Measurements from ENCODE around the gene ANGPTL1. TPM values are rescaled to one million over a fixed set of nuclear protein-coding genes. Genes with fewer than 3 reads are reported as not detected.

The ANGPTL1 gene, protein sequence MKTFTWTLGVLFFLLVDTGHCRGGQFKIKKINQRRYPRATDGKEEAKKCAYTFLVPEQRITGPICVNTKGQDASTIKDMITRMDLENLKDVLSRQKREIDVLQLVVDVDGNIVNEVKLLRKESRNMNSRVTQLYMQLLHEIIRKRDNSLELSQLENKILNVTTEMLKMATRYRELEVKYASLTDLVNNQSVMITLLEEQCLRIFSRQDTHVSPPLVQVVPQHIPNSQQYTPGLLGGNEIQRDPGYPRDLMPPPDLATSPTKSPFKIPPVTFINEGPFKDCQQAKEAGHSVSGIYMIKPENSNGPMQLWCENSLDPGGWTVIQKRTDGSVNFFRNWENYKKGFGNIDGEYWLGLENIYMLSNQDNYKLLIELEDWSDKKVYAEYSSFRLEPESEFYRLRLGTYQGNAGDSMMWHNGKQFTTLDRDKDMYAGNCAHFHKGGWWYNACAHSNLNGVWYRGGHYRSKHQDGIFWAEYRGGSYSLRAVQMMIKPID
- total RNA-seq, result 0.10 TPM

DNA sequence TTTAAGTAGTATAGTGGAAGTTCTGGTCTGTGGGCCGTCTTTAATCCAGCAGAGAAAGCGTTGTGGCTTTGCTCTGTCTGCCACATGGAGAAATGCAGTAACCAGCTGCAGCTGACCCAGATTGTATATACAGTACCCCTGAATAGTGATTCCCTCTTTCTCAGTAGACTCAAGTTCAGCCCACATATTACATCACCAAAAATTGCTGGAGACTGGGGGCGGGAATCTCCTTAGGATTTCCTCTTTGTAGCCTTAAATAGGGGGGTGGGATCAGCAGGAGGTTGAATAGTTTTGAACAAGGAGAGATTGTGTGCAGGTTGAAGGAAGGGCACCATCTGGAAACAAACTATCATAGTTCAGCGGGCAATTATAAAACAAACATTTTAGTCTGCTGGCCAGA is at the start of gene ANGPTL1:
Gene ANGPTL1 (minus strand): TSS at position 134 of the 400 bp plus-strand sequence. CDS start 5,301 bp downstream, outside the sequence.
- Histone ChIP-seq H3K27me3 (ENCODE audit: insufficient read depth, low read length) (no peaks in the 10 kb centered on the region), H3K4me3 (ENCODE audit: low read length) (no peak within 1 kb of the TSS), H3K4me1 (ENCODE audit: insufficient read depth, low read length) (no peaks in the 10 kb centered on the region), H3K9me3 (ENCODE audit: low read depth, low read length) (no peaks in the 10 kb centered on the region)

DNA sequence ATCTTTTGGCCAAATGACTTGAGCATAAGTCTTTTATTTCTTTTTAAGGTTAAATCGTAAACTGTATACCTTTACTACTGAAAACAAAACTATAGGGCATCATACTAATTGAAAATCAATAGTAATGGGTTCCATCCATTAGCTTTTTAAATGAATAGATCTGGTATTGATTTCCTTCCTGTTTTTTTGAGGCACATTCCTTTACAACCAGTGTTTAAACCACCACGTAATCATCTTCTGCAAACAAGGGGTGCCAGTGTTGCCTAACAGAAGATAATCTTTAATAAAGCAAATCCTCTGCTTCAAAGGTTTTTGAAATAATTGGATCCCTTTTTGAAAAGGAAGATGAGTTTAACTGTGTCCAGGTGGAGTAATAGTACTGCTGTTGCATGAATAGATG is 48.7 kb upstream of the ANGPTL1 start:
- Histone ChIP-seq H3K27me3 (ENCODE audit: insufficient read depth, low read length) (no peaks in the 10 kb centered on the region), H3K4me1 (ENCODE audit: insufficient read depth, low read length) (no peaks in the 10 kb centered on the region), H3K9me3 (ENCODE audit: low read depth, low read length) (peaks cover 4% of the 10 kb centered on the region), H3K4me3 (ENCODE audit: low read length) (no peak overlapping the region)

DNA sequence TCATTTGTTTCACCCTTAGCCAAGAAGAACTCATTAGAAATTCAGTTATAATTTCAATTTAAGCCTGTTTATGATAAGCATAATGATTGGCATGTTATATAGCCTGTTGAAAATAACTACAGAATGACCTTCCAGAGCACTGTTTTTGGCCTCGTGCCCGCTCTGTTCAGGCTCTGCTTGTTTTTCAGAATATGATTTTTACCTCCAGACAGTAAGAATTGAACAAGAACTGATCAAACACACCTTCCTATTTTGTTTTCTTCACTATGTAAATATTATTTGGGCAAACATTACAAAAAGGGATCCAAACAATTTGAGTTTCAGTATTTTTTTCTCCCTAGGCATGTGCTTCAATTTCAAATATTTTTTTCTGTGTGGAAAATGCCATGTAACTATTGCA is 48.1 kb upstream of the ANGPTL1 start:
- Histone ChIP-seq H3K27me3 (ENCODE audit: insufficient read depth, low read length) (no peaks in the 10 kb centered on the region), H3K9me3 (ENCODE audit: low read depth, low read length) (no peaks in the 10 kb centered on the region), H3K4me1 (ENCODE audit: insufficient read depth, low read length) (no peaks in the 10 kb centered on the region), H3K4me3 (ENCODE audit: low read length) (no peak overlapping the region)

GRCh38 chr1:178918308-178918707 is 47.4 kb upstream of the ANGPTL1 start:
- Histone ChIP-seq H3K4me1 (ENCODE audit: insufficient read depth, low read length) (no peaks in the 10 kb centered on the region), H3K4me3 (ENCODE audit: low read length) (no peak overlapping the region), H3K9me3 (ENCODE audit: low read depth, low read length) (no peaks in the 10 kb centered on the region), H3K27me3 (ENCODE audit: insufficient read depth, low read length) (no peaks in the 10 kb centered on the region)

DNA sequence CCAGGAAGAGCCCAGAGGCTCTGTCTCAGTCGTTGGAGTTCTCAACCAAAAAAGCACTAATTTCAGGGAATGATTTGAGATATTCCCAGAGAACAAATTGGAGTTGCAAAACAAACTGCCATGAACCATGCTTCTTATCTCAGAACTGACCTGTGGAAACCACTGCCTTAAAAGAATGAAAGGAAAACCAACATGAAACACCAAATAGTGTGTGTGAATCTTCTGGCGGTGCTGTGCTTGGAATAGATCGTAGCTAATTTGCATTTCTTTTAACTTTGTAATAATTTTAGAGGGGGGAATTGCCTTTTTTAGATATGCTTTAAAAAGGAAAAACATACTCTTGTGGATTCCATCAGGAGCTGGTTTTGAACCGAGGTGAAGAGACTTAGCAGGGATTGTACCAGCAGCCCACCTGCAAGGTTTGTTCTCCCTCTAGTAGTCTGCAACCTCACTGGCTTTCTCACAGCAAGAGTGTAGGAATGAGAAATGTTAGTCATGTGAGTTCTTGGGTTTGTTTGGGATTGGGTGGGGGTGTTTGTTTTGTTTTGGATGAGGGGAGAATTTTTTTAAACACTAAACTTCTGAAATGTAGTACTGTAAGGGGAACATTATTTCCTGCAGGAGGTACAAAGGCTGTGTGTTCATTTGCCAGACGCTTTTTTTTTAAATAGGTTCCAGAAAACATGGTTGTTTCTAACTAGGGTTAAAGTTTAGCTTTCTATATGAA is 45.7 kb upstream of the ANGPTL1 start:
- no peaks in the 10 kb centered on the region for H3K9me3 ChIP-seq (ENCODE audit: low read depth, low read length)
- H3K4me3 ChIP-seq (ENCODE audit: low read length), result no peak overlapping the region
- no peaks in the 10 kb centered on the region for H3K4me1 ChIP-seq (ENCODE audit: insufficient read depth, low read length)
- H3K27me3 ChIP-seq (ENCODE audit: insufficient read depth, low read length), result no peaks in the 10 kb centered on the region

GRCh38 chr1:178912597-178912996 is 41.7 kb upstream of the ANGPTL1 start:
- Histone ChIP-seq H3K4me3 (ENCODE audit: low read length) (no peak overlapping the region), H3K4me1 (ENCODE audit: insufficient read depth, low read length) (no peaks in the 10 kb centered on the region), H3K9me3 (ENCODE audit: low read depth, low read length) (no peaks in the 10 kb centered on the region), H3K27me3 (ENCODE audit: insufficient read depth, low read length) (no peaks in the 10 kb centered on the region)

DNA sequence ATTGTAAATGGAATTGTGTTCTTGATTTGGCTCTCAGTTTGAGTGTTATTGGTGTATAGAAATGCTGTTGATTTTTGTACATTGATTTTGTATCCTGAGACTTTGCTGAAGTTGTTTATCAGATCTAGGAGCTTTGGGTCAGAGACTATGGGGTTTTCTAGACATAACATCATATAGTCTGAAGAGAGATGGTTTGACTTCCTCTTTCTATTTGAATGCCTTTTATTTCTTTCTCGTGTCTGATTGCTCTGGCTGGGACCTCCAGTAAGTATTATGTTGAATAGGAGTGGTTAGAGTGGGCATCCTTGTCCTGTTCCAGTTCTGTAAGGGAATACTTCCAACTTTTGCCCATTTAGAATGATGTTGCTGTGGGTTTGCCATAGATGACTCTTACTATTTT is 39.1 kb upstream of the ANGPTL1 start:
- H3K27me3 ChIP-seq (ENCODE audit: insufficient read depth, low read length), result no peaks in the 10 kb centered on the region
- H3K9me3 ChIP-seq (ENCODE audit: low read depth, low read length), result no peaks in the 10 kb centered on the region
- no peak overlapping the region for H3K4me3 ChIP-seq (ENCODE audit: low read length)
- no peaks in the 10 kb centered on the region for H3K4me1 ChIP-seq (ENCODE audit: insufficient read depth, low read length)

DNA sequence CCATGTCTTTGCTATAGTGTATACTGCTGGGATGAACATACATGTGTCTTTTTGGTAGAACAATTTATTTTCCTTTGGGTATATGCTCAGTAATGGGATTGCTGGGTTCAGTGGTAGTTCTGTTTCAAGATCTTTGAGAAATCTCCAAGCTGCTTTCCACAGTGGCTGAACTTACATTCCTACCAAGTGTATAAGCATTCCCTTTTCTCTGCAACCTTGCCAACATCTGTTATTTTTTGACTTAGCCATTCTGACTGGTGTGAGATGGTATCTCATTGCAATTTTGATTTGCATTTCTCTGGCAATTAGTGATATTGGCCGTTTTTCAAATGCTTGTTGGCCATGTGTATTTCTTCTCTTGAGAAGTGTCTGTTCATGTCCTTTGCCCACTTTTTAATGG is 37.5 kb upstream of the ANGPTL1 start:
- no peaks in the 10 kb centered on the region for H3K27me3 ChIP-seq (ENCODE audit: insufficient read depth, low read length)
- H3K9me3 ChIP-seq (ENCODE audit: low read depth, low read length), result no peaks in the 10 kb centered on the region
- no peaks in the 10 kb centered on the region for H3K4me1 ChIP-seq (ENCODE audit: insufficient read depth, low read length)
- no peak overlapping the region for H3K4me3 ChIP-seq (ENCODE audit: low read length)

- Histone ChIP-seq H3K9me3 (ENCODE audit: low read depth, low read length) (no peaks in the 10 kb centered on the region), H3K4me3 (ENCODE audit: low read length) (no peak overlapping the region), H3K27me3 (ENCODE audit: insufficient read depth, low read length) (no peaks in the 10 kb centered on the region), H3K4me1 (ENCODE audit: insufficient read depth, low read length) (no peaks in the 10 kb centered on the region)
Observed at GRCh38 chr1:178901482-178902125, 30.7 kb upstream of the ANGPTL1 start.

DNA sequence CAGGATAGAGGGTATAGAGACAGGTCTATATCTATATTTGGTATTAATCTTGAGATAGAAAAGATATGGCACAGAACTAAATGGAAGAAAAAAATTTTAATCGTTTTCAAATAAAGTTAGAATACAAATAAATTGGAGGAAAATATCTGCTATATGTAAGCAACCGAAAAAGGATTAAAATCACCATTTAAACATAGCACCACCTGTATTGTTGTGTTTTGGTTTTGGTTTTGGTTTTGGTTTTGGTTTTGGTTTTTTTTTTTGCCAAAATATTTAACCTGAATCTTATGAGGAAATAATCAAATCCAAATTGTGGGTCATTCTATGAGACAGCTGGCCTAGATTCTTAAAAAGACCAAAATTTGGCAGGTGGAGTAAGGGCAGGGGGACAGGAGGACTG is 28.5 kb upstream of the ANGPTL1 start:
- Histone ChIP-seq H3K9me3 (ENCODE audit: low read depth, low read length) (no peaks in the 10 kb centered on the region), H3K4me1 (ENCODE audit: insufficient read depth, low read length) (no peaks in the 10 kb centered on the region), H3K27me3 (ENCODE audit: insufficient read depth, low read length) (no peaks in the 10 kb centered on the region), H3K4me3 (ENCODE audit: low read length) (no peak overlapping the region)

- Histone ChIP-seq H3K27me3 (ENCODE audit: insufficient read depth, low read length) (no peaks in the 10 kb centered on the region), H3K4me1 (ENCODE audit: insufficient read depth, low read length) (no peaks in the 10 kb centered on the region), H3K4me3 (ENCODE audit: low read length) (no peak overlapping the region), H3K9me3 (ENCODE audit: low read depth, low read length) (no peaks in the 10 kb centered on the region)
Observed at GRCh38 chr1:178898401-178898800, 27.5 kb upstream of the ANGPTL1 start.

- Histone ChIP-seq H3K4me3 (ENCODE audit: low read length) (no peak overlapping the region), H3K9me3 (ENCODE audit: low read depth, low read length) (no peaks in the 10 kb centered on the region), H3K27me3 (ENCODE audit: insufficient read depth, low read length) (no peaks in the 10 kb centered on the region), H3K4me1 (ENCODE audit: insufficient read depth, low read length) (no peaks in the 10 kb centered on the region)
Observed at GRCh38 chr1:178895928-178896327, 25.1 kb upstream of the ANGPTL1 start.

- no peaks in the 10 kb centered on the region for H3K9me3 ChIP-seq (ENCODE audit: low read depth, low read length)
- H3K4me3 ChIP-seq (ENCODE audit: low read length), result no peak overlapping the region
Observed at GRCh38 chr1:178886551-178886950, 15.7 kb upstream of the ANGPTL1 start.

GRCh38 chr1:178885869-178886268 is 15.0 kb upstream of the ANGPTL1 start:
- Histone ChIP-seq H3K4me1 (ENCODE audit: insufficient read depth, low read length) (no peaks in the 10 kb centered on the region), H3K9me3 (ENCODE audit: low read depth, low read length) (no peaks in the 10 kb centered on the region), H3K4me3 (ENCODE audit: low read length) (no peak overlapping the region), H3K27me3 (ENCODE audit: insufficient read depth, low read length) (no peaks in the 10 kb centered on the region)

More at GRCh38 chr1:178886551-178886950, 15.7 kb upstream of the ANGPTL1 start:
- Histone ChIP-seq H3K4me1 (ENCODE audit: insufficient read depth, low read length) (no peaks in the 10 kb centered on the region), H3K27me3 (ENCODE audit: insufficient read depth, low read length) (no peaks in the 10 kb centered on the region)

GRCh38 chr1:178881950-178882349 is 11.1 kb upstream of the ANGPTL1 start:
- Histone ChIP-seq H3K9me3 (ENCODE audit: low read depth, low read length) (no peaks in the 10 kb centered on the region), H3K4me1 (ENCODE audit: insufficient read depth, low read length) (no peaks in the 10 kb centered on the region), H3K27me3 (ENCODE audit: insufficient read depth, low read length) (no peaks in the 10 kb centered on the region), H3K4me3 (ENCODE audit: low read length) (no peak overlapping the region)
